GM12878 (cell line): ENCODE data around the gene H2BK1. TPM values are rescaled to one million over a fixed set of nuclear protein-coding genes. Genes with fewer than 3 reads are reported as not detected.

Experiments
- ATAC-seq: fragments of 200-7000 bp; cut with Tn5 transposase; 3 replicates; pipeline ENCODE4 v1.9.1; 2020; ENCODE audit warnings: mild to moderate bottlenecking, moderate library complexity
- BruUV-seq: library from RNA; stranded (reverse); fragments of 400-500 nt; replicated peaks from 2 replicates; lab custom pipeline; 2021; lab: Mats Ljungman, UMichigan
- CTCF ChIA-PET: fragments of 300-600 bp; sonication (Branson Sonifier 250); formaldehyde crosslinking; extraction: SDS; loops from one replicate; lab custom pipeline; 2021; ENCODE audit warnings: inconsistent platforms; lab: Yijun Ruan, JAX
- POLR2A ChIA-PET: fragments of 350-600 bp; formaldehyde crosslinking; extraction: SDS; loops from one replicate; lab custom pipeline; 2021; ENCODE audit warnings: inconsistent platforms; lab: Charles Lee
- RAD21 ChIA-PET: fragments of 300-600 bp; sonication (Branson Sonifier 250); formaldehyde crosslinking; loops from one replicate; lab custom pipeline; 2023; ENCODE audit warnings: antibody characterized with exemption; ENCODE audit not compliant: unreplicated experiment; lab: Charles Lee
- SMC1A ChIA-PET: fragments of 300-600 bp; sonication (Branson Sonifier 250); formaldehyde crosslinking; loops from one replicate; lab custom pipeline; 2023; ENCODE audit not compliant: unreplicated experiment, uncharacterized antibody; lab: Charles Lee
- DNase-seq: peaks from one replicate; pipeline ENCODE4 v3.0.0-alpha.2; 2011; ENCODE audit warnings: low read depth, low spot score
- FAIRE-seq: peaks from 3 replicates; lab custom pipeline; 2011; peaks lifted over from hg19 to GRCh38; lab: Jason Lieb, UNC
- H2AFZ ChIP-seq: 2 replicates; pipeline ENCODE4 v1.6.0; 2011; ENCODE audit warnings: low read depth, low read length, control low read depth; ENCODE audit not compliant: control insufficient read depth
- H3K27ac ChIP-seq: 2 replicates; pipeline ENCODE4 v1.5.1; 2011; ENCODE audit warnings: control low read depth; ENCODE audit not compliant: control insufficient read depth, insufficient read depth
- H3K27me3 ChIP-seq, 2 experiments: replicated peaks in 1 of 2; 2 replicates each; pipeline versions ENCODE4 v1.6.0 to v1.6.1; 2011; ENCODE audit warnings: low read length in 1 of 2; ENCODE audit not compliant: control insufficient read depth in 2 of 2, insufficient read depth in 2 of 2
- H3K36me3 ChIP-seq, 2 experiments: 2 replicates each; pipeline ENCODE4 v1.5.1; 2011; ENCODE audit warnings: low read length in 1 of 2; ENCODE audit not compliant: control insufficient read depth in 2 of 2, insufficient read depth in 2 of 2
- H3K4me1 ChIP-seq: 2 replicates; pipeline ENCODE4 v1.6.1; 2011; ENCODE audit warnings: mild to moderate bottlenecking, low read length, moderate library complexity, mixed read lengths; ENCODE audit not compliant: control insufficient read depth, insufficient read depth
- H3K4me2 ChIP-seq: 2 replicates; pipeline ENCODE4 v1.6.0; 2011; ENCODE audit warnings: control low read depth; ENCODE audit not compliant: control insufficient read depth, insufficient read depth
- H3K4me3 ChIP-seq: fragments of 200-600 bp; sonication (generic); 2 replicates; pipeline ENCODE4 v1.5.1; 2016
- H3K79me2 ChIP-seq: 2 replicates; pipeline ENCODE4 v1.6.0; 2011; ENCODE audit warnings: low read length; ENCODE audit not compliant: control insufficient read depth, insufficient read depth
- H3K9ac ChIP-seq: 2 replicates; pipeline ENCODE4 v1.8.0; 2011; ENCODE audit warnings: low read length, control low read depth, mixed read lengths; ENCODE audit not compliant: control insufficient read depth, insufficient read depth
- H3K9me3 ChIP-seq: replicated peaks from 3 replicates; pipeline ENCODE4 v1.5.1; 2011; ENCODE audit warnings: mild to moderate bottlenecking, low read length; ENCODE audit not compliant: control insufficient read depth, insufficient read depth
- H4K20me1 ChIP-seq: 2 replicates; pipeline ENCODE4 v1.6.0; 2011; ENCODE audit not compliant: control insufficient read depth, insufficient read depth
- ATF2 ChIP-seq: IDR thresholded peaks from 2 replicates; pipeline ENCODE4 v1.6.1; 2012; ENCODE audit warnings: low read length, inconsistent platforms
- CREB1 ChIP-seq: IDR thresholded peaks from 2 replicates; pipeline ENCODE4 v1.6.1; 2012; ENCODE audit warnings: low read depth, mild to moderate bottlenecking, inconsistent platforms
- DPF2 ChIP-seq: fragments of 450-650 bp; IDR thresholded peaks from 2 replicates; pipeline ENCODE4 v1.6.1; 2017; ENCODE audit warnings: mild to moderate bottlenecking
- EP300 ChIP-seq, 2 experiments: fragments of 150-350 bp in 1 of 2; IDR thresholded peaks; 2 replicates each; pipeline ENCODE4 v1.6.1; 2011 to 2012; ENCODE audit warnings: low read depth in 2 of 2, low read length in 2 of 2, borderline replicate concordance in 1 of 2, improper control_type of control experiment in 1 of 2, inconsistent platforms in 1 of 2; ENCODE audit not compliant: control insufficient read depth in 1 of 2
- GABPA ChIP-seq: IDR thresholded peaks from 2 replicates; pipeline ENCODE4 v1.6.1; 2014; ENCODE audit warnings: antibody characterized with exemption, low read depth, mild to moderate bottlenecking, inconsistent platforms
- IRF4 ChIP-seq: IDR thresholded peaks from 2 replicates; pipeline ENCODE4 v1.6.1; 2011; ENCODE audit warnings: low read depth, low read length
- JUND ChIP-seq: IDR thresholded peaks from 2 replicates; pipeline ENCODE4 v1.6.1; 2012; ENCODE audit warnings: low read depth, mild to moderate bottlenecking, low read length, improper control_type of control experiment, moderate library complexity
- MEF2A ChIP-seq: IDR thresholded peaks from 2 replicates; pipeline ENCODE4 v1.6.1; 2011; ENCODE audit warnings: low read depth, mild to moderate bottlenecking, low read length, moderate library complexity; ENCODE audit not compliant: insufficient read depth
- NFXL1 ChIP-seq: fragments of 450-650 bp; IDR thresholded peaks from 2 replicates; pipeline ENCODE4 v1.6.1; 2017; ENCODE audit warnings: antibody characterized with exemption, mild to moderate bottlenecking, borderline replicate concordance
- TARDBP ChIP-seq: IDR thresholded peaks from 2 replicates; pipeline ENCODE4 v1.6.1; 2016; ENCODE audit warnings: borderline replicate concordance
- YY1 ChIP-seq: IDR thresholded peaks from 2 replicates; pipeline ENCODE4 v1.6.1; 2011; ENCODE audit warnings: low read depth, mild to moderate bottlenecking, low read length
- ZBTB33 ChIP-seq: fragments of 450-650 bp; IDR thresholded peaks from 2 replicates; pipeline ENCODE4 v1.6.1; 2017; ENCODE audit warnings: mild to moderate bottlenecking
- ZZZ3 ChIP-seq: IDR thresholded peaks from 2 replicates; pipeline ENCODE4 v1.6.1; 2011; ENCODE audit warnings: low read depth; ENCODE audit not compliant: control insufficient read depth, insufficient read length
- WGBS: methylation state at CpG from one replicate; pipeline ENCODE4 v1.1.6; 2016; ENCODE audit warnings: low lambda C conversion rate; ENCODE audit not compliant: insufficient replicate concordance, insufficient coverage; ENCODE audit errors: missing lambda C conversion rate; 5-methylcytosine and 5-hydroxymethylcytosine counted together
- in situ Hi-C: fragments of 300-500 bp; cut with MboI; formaldehyde crosslinking; loops from 9 replicates; pipeline ENCODE4 v1.14.3; 2018; ENCODE audit warnings: mixed read lengths
- intact Hi-C: fragments of 100-400 bp; cut with micrococcal nuclease; formaldehyde crosslinking; loops from one replicate; pipeline ENCODE4 v1.14.2; 2022; ENCODE audit not compliant: unreplicated experiment
- polyA plus RNA-seq, 11 experiments: library from polyadenylated mRNA; depleted of rRNA in 4 of 11; unstranded in 6 of 11; stranded (reverse) in 5 of 11; fragments of >200 nt; fragmentation: Nextera tagmentation in 4 of 11; fragmentation: Illumina TruSeq in 1 of 11; extraction: Ambion mirVana in 4 of 11; extraction: Trizol in 1 of 11; gene quantifications; 1 replicate in 1 of 11; 2 replicates in 10 of 11; pipeline versions ENCODE4 v1.2.1 to v1.2.3, GENCODE V29; 2011 to 2016; ENCODE audit warnings: inconsistent platforms in 2 of 11, missing spikeins in 2 of 11, low read depth in 1 of 11
- total RNA-seq, 4 experiments: library from RNA; depleted of rRNA in 3 of 4; stranded (reverse); fragments of >200 nt in 3 of 4; fragmentation: Illumina TruSeq in 1 of 4; extraction: Trizol in 1 of 4; gene quantifications; 2 replicates each; pipeline versions ENCODE4 v1.2.1 to v1.2.3, GENCODE V29; 2013 to 2021

The H2BK1 gene
- total and polyA plus RNA-seq, 10 of the 15 experiments (the other 5 are each of a cell fraction or from before 2014, with no cell fraction given) = 0.54 TPM; not detected in 9

- RAD21 ChIA-PET = no interaction called here
- DNase-seq = no peak
- WGBS = 0% methylated on average over 3 of the region's 3 CpGs
- no peaks in the 10 kb centered on the region for H3K4me1 ChIP-seq
- BruUV-seq = no TSS peak
- H3K79me2 ChIP-seq = no peaks in the 10 kb centered on the region
- intact Hi-C loops = no loop called here
- CTCF ChIA-PET = no interaction called here
- H3K4me2 ChIP-seq = no peak overlapping the region
- no peaks in the 10 kb centered on the region for H4K20me1 ChIP-seq
- no peak for FAIRE-seq
- H2AFZ ChIP-seq = no peak overlapping the region
- in situ Hi-C loops = no loop called here
- H3K27ac ChIP-seq = no peak overlapping the region
- POLR2A ChIA-PET = no interaction called here
- no peak overlapping the region for H3K4me3 ChIP-seq
- ATAC-seq = no peak
- peaks cover 2 to 4% of the 10 kb centered on the region in 2 experiments; a peak in 3 of 4 replicates for H3K27me3 ChIP-seq
- H3K9me3 ChIP-seq = no peaks in the 10 kb centered on the region
- TF ChIP-seq CREB1 (no peak), JUND (no peak), ZZZ3 (no peak), DPF2 (no peak)
- no peak overlapping the region for H3K9ac ChIP-seq
- H3K36me3 ChIP-seq = no peaks in the 10 kb centered on the region
- SMC1A ChIA-PET = no interaction called here
Observed at GRCh38 chr7:151201344-151201743, 8.9 kb downstream of the H2BK1 start.

GRCh38 chr7:151198945-151199848 lies 11.1 kb downstream of the H2BK1 start:
- Histone ChIP-seq H3K36me3 (no peaks in the 10 kb centered on the region), H3K27me3 (peaks cover 0 to 2% of the 10 kb centered on the region in 2 experiments; a peak in 3 of 4 replicates), H3K9ac (no peak overlapping the region), H3K4me2 (no peak overlapping the region), H3K4me1 (no peaks in the 10 kb centered on the region), H2AFZ (no peak overlapping the region), H3K79me2 (no peaks in the 10 kb centered on the region), H3K27ac (no peak overlapping the region), H4K20me1 (no peaks in the 10 kb centered on the region), H3K9me3 (no peaks in the 10 kb centered on the region), H3K4me3 (no peak overlapping the region)
- no peak for DNase-seq
- BruUV-seq = no TSS peak
- no peak for FAIRE-seq
- ChIA-PET POLR2A (no interaction called here), SMC1A (no interaction called here), CTCF (no interaction called here), RAD21 (no interaction called here)
- in situ Hi-C loops = no loop called here
- no peak for ATAC-seq
- 38% methylated on average over 26 of the region's 30 CpGs for WGBS
- intact Hi-C loops = no loop called here
- TF ChIP-seq IRF4 = no peak
- no peak for TF ChIP-seq MEF2A
- no peak for TF ChIP-seq YY1
- TF ChIP-seq TARDBP = no peak
- no peak for TF ChIP-seq ATF2
- no peak for TF ChIP-seq GABPA
- TF ChIP-seq ZBTB33 = no peak
- no peak for TF ChIP-seq EP300 (IDR thresholded peaks at IDR 0.05; ENCODE audit: borderline replicate concordance in 1 of 2, control insufficient read depth in 1 of 2, low read depth in 2 of 2, low read length in 2 of 2)
- no peak for TF ChIP-seq NFXL1
